Hematopoietic multipotent progenitor cell (in vitro differentiated cells): Measurements from ENCODE around the gene CAMK4. TPM values are rescaled to one million over a fixed set of nuclear protein-coding genes. Genes with fewer than 3 reads are reported as not detected.

Source experiments
- DNase-seq, 3 donors: peaks; one replicate each; pipeline ENCODE4 v3.0.0-alpha.2; 2011 to 2015; ENCODE audit warnings: low read depth in 2 of 3, low spot score in 2 of 3
- total RNA-seq: library from RNA; depleted of rRNA; stranded (reverse); fragments of >200 nt; gene quantifications from one replicate; pipeline ENCODE4 v1.2.3, GENCODE V29; 2012

Gene CAMK4
- total RNA-seq, 1 donor = 0.27 TPM

- DNase-seq = no peak
Measured at GRCh38 chr5:111228520-111229220, 4.5 kb downstream of the CAMK4 start.

GRCh38 chr5:111229221-111229835 is 5.1 kb downstream of the CAMK4 start:
- no peak for DNase-seq

GRCh38 chr5:111229871-111230810 is 6.0 kb downstream of the CAMK4 start:
- DNase-seq = no peak

- DNase-seq = no peak
Measured at GRCh38 chr5:111231119-111231518, 6.9 kb downstream of the CAMK4 start.

- DNase-seq = no peak
Measured at GRCh38 chr5:111232311-111233051, 8.3 kb downstream of the CAMK4 start.

GRCh38 chr5:111233052-111233374 is 8.8 kb downstream of the CAMK4 start:
- DNase-seq = no peak

- DNase-seq = no peak
Measured at GRCh38 chr5:111234125-111234524, 9.9 kb downstream of the CAMK4 start.

- DNase-seq = no peak
Measured at GRCh38 chr5:111235635-111236034, 11.5 kb downstream of the CAMK4 start.

GRCh38 chr5:111236348-111236747 is 12.2 kb downstream of the CAMK4 start:
- DNase-seq = no peak

- no peak for DNase-seq
Measured at GRCh38 chr5:111236995-111237394, 12.8 kb downstream of the CAMK4 start.

GRCh38 chr5:111237470-111237869 is 13.3 kb downstream of the CAMK4 start:
- DNase-seq = no peak

- DNase-seq = no peak
Measured at GRCh38 chr5:111238431-111239225, 14.4 kb downstream of the CAMK4 start.

- no peak for DNase-seq
Measured at GRCh38 chr5:111241696-111242095, 17.5 kb downstream of the CAMK4 start.

GRCh38 chr5:111242606-111243005 is 18.4 kb downstream of the CAMK4 start:
- no peak for DNase-seq

- no peak for DNase-seq
Measured at GRCh38 chr5:111243318-111243717, 19.1 kb downstream of the CAMK4 start.

GRCh38 chr5:111245654-111246053 is 21.5 kb downstream of the CAMK4 start:
- no peak for DNase-seq

GRCh38 chr5:111246459-111246858 is 22.3 kb downstream of the CAMK4 start:
- no peak for DNase-seq

- DNase-seq = no peak
Measured at GRCh38 chr5:111248571-111248970, 24.4 kb downstream of the CAMK4 start.

- DNase-seq = no peak
Measured at GRCh38 chr5:111251921-111252320, 27.7 kb downstream of the CAMK4 start.
